GM12872 (cell line): Measurements from ENCODE around the gene NPR3.

Experiments used
- CTCF ChIP-seq: IDR thresholded peaks from 3 replicates; pipeline ENCODE4 v1.5.1; 2011; ENCODE audit warnings: low read depth, mild to moderate bottlenecking, low read length, moderate library complexity; ENCODE audit not compliant: insufficient read depth

NPR3 gene

DNA sequence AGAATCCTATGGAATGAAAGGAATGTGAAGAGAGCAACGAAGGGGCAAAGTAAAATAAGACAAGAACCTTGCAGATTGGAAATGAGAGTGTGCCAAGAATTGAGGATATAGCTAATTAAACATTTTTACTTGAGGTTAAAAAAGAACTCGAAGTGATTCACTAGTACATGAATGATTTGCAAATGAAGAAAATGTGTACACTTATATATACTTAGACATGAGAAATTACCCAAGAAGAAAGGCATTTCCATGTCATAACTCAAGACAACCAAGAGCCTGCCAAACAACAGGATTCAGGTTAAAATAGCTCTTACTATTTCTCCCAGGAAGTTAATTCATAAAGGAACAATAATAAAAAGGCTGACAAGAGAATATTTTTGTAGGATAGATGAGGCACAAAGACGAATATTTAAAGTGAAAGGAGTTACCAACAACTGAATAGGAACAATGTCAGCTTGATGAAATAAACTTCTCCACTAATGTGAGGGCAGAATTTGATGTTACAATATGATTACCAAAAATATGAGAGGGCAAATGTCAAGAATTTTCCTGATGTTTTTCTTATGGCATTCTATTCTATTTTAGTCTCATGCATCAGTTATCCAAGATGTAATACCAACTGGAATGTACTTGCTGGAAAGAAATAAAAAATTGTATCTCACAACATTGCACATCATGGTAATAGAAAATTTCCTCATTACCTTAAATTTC lies 18.9 kb upstream of the NPR3 start:
- TF ChIP-seq CTCF: no peak

GRCh38 chr5:32703957-32704356 lies 7.2 kb upstream of the NPR3 start:
- no peak for TF ChIP-seq CTCF

DNA sequence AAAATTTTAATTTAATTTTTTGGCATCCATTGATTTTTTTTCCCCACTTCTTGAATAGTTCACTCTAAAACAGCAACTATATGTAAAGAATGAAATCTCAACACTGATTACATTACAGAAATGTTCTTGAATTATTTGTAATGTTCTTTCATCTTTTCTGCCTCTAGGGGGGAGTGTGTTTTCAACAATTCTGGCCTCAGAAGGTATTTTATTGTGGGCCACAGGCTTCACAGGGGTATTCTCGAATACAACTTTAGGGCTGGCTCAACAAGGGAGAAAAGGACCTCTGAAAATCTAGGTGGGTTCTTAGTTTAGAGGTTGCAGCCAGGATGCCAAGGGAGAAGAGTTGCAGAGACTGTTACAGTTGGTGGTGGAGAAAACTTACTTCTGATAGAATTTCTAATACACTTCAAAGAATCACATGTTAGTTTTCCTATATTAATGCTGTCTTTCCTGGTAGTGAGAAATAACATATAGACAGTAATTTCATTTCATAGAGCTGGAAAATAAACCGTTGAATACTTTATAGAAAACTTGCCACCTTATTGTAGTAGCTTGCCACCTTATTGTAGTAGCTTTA lies 3.6 kb upstream of the NPR3 start:
- TF ChIP-seq CTCF: peak; percentile 31; the same call in 1 of the 3 replicates

- TF ChIP-seq CTCF: no peak
Observed at GRCh38 chr5:32708949-32709348, 2.2 kb upstream of the NPR3 start.

- peak; percentile 74 for TF ChIP-seq CTCF
Observed at GRCh38 chr5:32709750-32710549, 1.2 kb upstream of the NPR3 start.

GRCh38 chr5:32711362-32711680 lies 200 bp downstream of the NPR3 start:
- TF ChIP-seq CTCF: no peak

DNA sequence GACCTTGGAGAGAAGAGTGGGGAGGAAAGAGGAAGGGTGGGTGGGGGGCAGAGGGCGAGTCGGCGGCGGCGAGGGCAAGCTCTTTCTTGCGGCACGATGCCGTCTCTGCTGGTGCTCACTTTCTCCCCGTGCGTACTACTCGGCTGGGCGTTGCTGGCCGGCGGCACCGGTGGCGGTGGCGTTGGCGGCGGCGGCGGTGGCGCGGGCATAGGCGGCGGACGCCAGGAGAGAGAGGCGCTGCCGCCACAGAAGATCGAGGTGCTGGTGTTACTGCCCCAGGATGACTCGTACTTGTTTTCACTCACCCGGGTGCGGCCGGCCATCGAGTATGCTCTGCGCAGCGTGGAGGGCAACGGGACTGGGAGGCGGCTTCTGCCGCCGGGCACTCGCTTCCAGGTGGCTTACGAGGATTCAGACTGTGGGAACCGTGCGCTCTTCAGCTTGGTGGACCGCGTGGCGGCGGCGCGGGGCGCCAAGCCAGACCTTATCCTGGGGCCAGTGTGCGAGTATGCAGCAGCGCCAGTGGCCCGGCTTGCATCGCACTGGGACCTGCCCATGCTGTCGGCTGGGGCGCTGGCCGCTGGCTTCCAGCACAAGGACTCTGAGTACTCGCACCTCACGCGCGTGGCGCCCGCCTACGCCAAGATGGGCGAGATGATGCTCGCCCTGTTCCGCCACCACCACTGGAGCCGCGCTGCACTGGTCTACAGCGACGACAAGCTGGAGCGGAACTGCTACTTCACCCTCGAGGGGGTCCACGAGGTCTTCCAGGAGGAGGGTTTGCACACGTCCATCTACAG lies 760 bp downstream of the NPR3 start:
- TF ChIP-seq CTCF: no peak
